GM19438 (cell line): ENCODE data around the gene SNRPB2.

Source experiments
- ATAC-seq: cut with Tn5 transposase; IDR thresholded peaks from one replicate; pipeline ENCODE4 v1.9.1; 2021; ENCODE audit warnings: low read depth; ENCODE audit not compliant: unreplicated experiment

Gene SNRPB2

DNA sequence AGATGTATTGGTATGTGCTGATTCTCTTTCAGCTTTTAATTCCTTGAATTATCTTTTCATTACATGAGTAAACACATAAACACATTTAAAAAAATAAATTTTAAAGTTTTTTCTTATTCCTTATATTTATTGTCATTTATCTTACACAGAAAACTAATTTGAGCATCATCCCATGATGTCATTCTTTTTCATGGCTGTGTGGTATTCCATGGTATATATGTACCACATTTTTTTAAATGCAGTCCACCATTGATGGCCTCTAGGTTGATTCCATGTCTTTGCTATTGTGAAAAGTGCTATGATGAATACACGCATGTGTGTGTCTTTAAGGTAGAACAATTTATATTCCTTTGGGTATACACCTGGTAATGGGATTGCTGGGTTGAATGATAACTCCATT is 51.7 kb downstream of the SNRPB2 start:
- no peak for ATAC-seq

DNA sequence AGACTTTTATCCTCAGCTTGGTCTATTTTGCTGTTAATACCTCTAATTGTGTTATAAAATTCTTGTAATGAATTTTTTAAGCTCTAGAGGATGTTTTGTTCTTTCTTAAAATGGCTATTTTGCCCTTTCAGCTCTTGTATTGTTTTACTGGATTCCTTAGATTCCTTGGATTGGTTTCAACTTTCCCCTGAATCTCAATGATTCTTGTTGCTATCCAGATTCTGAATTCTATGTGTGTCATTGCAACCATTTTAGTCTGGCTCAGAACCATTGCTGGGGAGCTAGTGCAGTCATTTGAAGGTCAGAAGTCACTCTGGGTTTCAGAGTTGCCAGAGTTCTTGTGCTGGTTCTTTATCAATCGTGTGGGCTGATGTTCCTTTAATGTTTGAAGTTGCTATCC is 55.4 kb downstream of the SNRPB2 start:
- no peak for ATAC-seq
